HPDE6-E6E7 (cell line): ENCODE data around the gene CDH23.

ENCODE experiments used
- DNase-seq: peaks from one replicate; pipeline ENCODE4 v3.0.0; 2011; ENCODE audit warnings: missing footprints; ENCODE audit errors: extremely low spot score

Gene CDH23

GRCh38 chr10:71603754-71604153 lies 207.0 kb downstream of the CDH23 start:
- no peak for DNase-seq

GRCh38 chr10:71604324-71605018 lies 207.8 kb downstream of the CDH23 start:
- DNase-seq: no peak

GRCh38 chr10:71605263-71605962 lies 208.7 kb downstream of the CDH23 start:
- no peak for DNase-seq

- no peak for DNase-seq
Observed at GRCh38 chr10:71606257-71607081, 209.7 kb downstream of the CDH23 start.

GRCh38 chr10:71607082-71607443 lies 210.3 kb downstream of the CDH23 start:
- DNase-seq: no peak

GRCh38 chr10:71608819-71609768 lies 212.4 kb downstream of the CDH23 start:
- peak; percentile 31 for DNase-seq

GRCh38 chr10:71610651-71611050 lies 213.9 kb downstream of the CDH23 start:
- no peak for DNase-seq

- no peak for DNase-seq
Observed at GRCh38 chr10:71611131-71611530, 214.4 kb downstream of the CDH23 start.

GRCh38 chr10:71611709-71612422 lies 215.1 kb downstream of the CDH23 start:
- DNase-seq: no peak

- DNase-seq: no peak
Observed at GRCh38 chr10:71613261-71613777, 216.6 kb downstream of the CDH23 start.

- no peak for DNase-seq
Observed at GRCh38 chr10:71613877-71614276, 217.2 kb downstream of the CDH23 start.

GRCh38 chr10:71614946-71615345 lies 218.2 kb downstream of the CDH23 start:
- DNase-seq: no peak

- DNase-seq: no peak
Observed at GRCh38 chr10:71615538-71616329, 219.0 kb downstream of the CDH23 start.

- no peak for DNase-seq
Observed at GRCh38 chr10:71616817-71617654, 220.3 kb downstream of the CDH23 start.

- DNase-seq: no peak
Observed at GRCh38 chr10:71618176-71618575, 221.5 kb downstream of the CDH23 start.

- no peak for DNase-seq
Observed at GRCh38 chr10:71618598-71618997, 221.9 kb downstream of the CDH23 start.

- DNase-seq: no peak
Observed at GRCh38 chr10:71620642-71621041, 223.9 kb downstream of the CDH23 start.

- DNase-seq: no peak
Observed at GRCh38 chr10:71621231-71622153, 224.8 kb downstream of the CDH23 start.
